Activated CD4-positive, alpha-beta T cell treated with anti-CD3 and anti-CD28 coated beads for 36 hours (primary cell): ENCODE results near the gene CENATAC. TPM values are rescaled to one million over a fixed set of nuclear protein-coding genes. Genes with fewer than 3 reads are reported as not detected.

ENCODE experiments used
- ATAC-seq: fragments of 200-7000 bp; cut with Tn5 transposase; one replicate; pipeline ENCODE4 v1.10.0; 2021; ENCODE audit warnings: mild to moderate bottlenecking, moderate library complexity
- CTCF ChIA-PET: fragments of 350-600 bp; sonication (Branson Sonifier 250); formaldehyde crosslinking; loops from one replicate; lab custom pipeline; 2021; ENCODE audit warnings: antibody characterized with exemption; lab: Charles Lee
- POLR2A ChIA-PET: fragments of 350-600 bp; sonication (Branson Sonifier 250); formaldehyde crosslinking; loops from one replicate; lab custom pipeline; 2021; ENCODE audit warnings: antibody characterized with exemption, inconsistent platforms; lab: Charles Lee
- DNase-seq: peaks from one replicate; pipeline ENCODE4 v3.0.0-alpha.2; 2020
- H3K27ac Mint-ChIP-seq: one replicate; pipeline ENCODE4 v1.8.0; 2021; ENCODE audit warnings: mixed read lengths
- H3K27me3 Mint-ChIP-seq: one replicate; pipeline ENCODE4 v1.8.0; 2021; ENCODE audit warnings: mixed read lengths
- H3K36me3 Mint-ChIP-seq: one replicate; pipeline ENCODE4 v1.8.0; 2021; ENCODE audit warnings: low read depth, mixed read lengths
- H3K4me1 Mint-ChIP-seq: one replicate; pipeline ENCODE4 v1.8.0; 2021; ENCODE audit warnings: mixed read lengths
- H3K4me3 Mint-ChIP-seq: one replicate; pipeline ENCODE4 v1.8.0; 2021; ENCODE audit warnings: mild to moderate bottlenecking, moderate library complexity, mixed read lengths
- H3K9me3 Mint-ChIP-seq: one replicate; pipeline ENCODE4 v1.8.0; 2021; ENCODE audit warnings: low read depth, mixed read lengths
- intact Hi-C, 2 experiments: fragments of 100-400 bp; cut with DNase I in 1 of 2; cut with micrococcal nuclease in 1 of 2; formaldehyde crosslinking; loops; one replicate each; pipeline versions ENCODE4 v1.14.2 to v1.15.1; 2022 to 2024; cut with DNase I, micrococcal nuclease
- total RNA-seq, 2 experiments: library from RNA; stranded (reverse); gene quantifications; one replicate each; pipeline ENCODE4 v1.2.3, GENCODE V29; 2021

The CENATAC gene
- total RNA-seq, 2 experiments from 2014 or later = 23.7 to 26.2 TPM

DNA sequence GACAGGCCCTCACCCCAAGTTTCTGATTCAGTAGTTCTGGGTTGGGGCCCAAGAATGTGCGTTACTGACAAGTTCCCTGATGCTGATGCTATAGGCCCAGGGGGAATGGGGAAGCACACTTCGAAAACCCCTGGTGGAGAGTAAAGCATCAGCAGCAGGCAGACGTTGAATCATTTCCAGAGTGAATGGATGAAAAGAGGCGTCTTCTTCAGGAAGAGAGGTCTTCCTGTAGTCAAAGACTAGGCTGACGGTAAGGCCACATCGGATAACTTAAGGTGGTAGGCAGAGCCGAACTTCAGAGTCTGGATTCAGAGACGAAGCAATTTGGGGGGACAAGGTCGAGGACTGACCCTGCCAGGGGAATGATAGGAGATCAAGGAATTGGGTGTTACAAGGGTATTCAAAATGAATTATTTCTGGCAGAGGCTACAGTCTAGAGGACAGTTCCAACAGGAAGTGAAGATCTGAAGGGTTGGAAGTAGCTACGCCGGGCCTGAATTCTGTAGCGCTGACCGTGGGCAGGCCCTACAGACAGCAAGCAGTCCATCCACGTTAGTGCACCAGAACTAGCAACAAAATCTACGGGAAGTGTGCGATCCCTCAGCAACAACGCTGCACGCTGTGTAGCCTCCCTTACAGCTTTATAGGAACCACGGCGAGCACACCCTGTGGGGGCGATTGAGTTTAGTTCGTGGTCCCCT lies 862 bp upstream of the CENATAC start:
- CTCF ChIA-PET = interaction anchor here (0.6 to 2.0 kb wide), 9 partner anchors 22 to 204 kb away, joined by 3 to 5 read pairs (median 4); partner anchors contain the start of gene HYOU1
- Mint-ChIP-seq H3K27me3 (no peaks in the 10 kb centered on the region), H3K9me3 (no peaks in the 10 kb centered on the region), H3K4me3 (peak overlapping the region; percentile 88), H3K36me3 (peaks cover 41% of the 10 kb centered on the region), H3K4me1 (peaks cover 32% of the 10 kb centered on the region), H3K27ac (peak overlapping the region; percentile 98)
- ATAC-seq = peak; percentile 62
- intact Hi-C loops = loop anchor here (1.0 to 5.0 kb wide), 5 partner anchors 67 to 425 kb away; partner anchors contain the start of genes ARCN1 (in 1 of the 2) and DDX6 (in 1 of the 2)
- peak; percentile 70 for DNase-seq
- POLR2A ChIA-PET = interaction anchor here (0.6 to 1.6 kb wide), 10 partner anchors 17 to 230 kb away, joined by 3 to 6 read pairs (median 4); partner anchors contain the start of genes CXCR5, DPAGT1, RPS25 and TRAPPC4

- intact Hi-C loops = loop anchor here (1.0 to 5.0 kb wide), 12 partner anchors 20 to 598 kb away; partner anchors contain the start of genes RPS25 (in 2 of the 2), SLC37A4 (in 2 of the 2), TRAPPC4 (in 2 of the 2) and ARCN1 (in 1 of the 2)
- Mint-ChIP-seq H3K27ac (peak overlapping the region; percentile 98), H3K4me3 (peak overlapping the region; percentile 88)
These were observed 415 bp downstream of the CENATAC start for GRCh38 chr11:118998388-118998717.

GRCh38 chr11:118998822-118999221 lies 884 bp downstream of the CENATAC start:
- H3K27me3 Mint-ChIP-seq = no peaks in the 10 kb centered on the region
- ATAC-seq (no peak), DNase-seq (no peak)
- ChIA-PET CTCF (interaction anchor here (0.7 to 1.7 kb wide), 3 partner anchors 17 to 398 kb away, joined by 3 to 4 read pairs (median 4); no protein-coding TSS in a partner anchor), POLR2A (no interaction called here)
- peaks cover 47% of the 10 kb centered on the region for H3K36me3 Mint-ChIP-seq
- H3K9me3 Mint-ChIP-seq = no peaks in the 10 kb centered on the region
- H3K4me1 Mint-ChIP-seq = peaks cover 33% of the 10 kb centered on the region
- peak overlapping the region; percentile 98 for H3K27ac Mint-ChIP-seq
- intact Hi-C loops = loop anchor here (1.0 to 5.0 kb wide), 12 partner anchors 19 to 598 kb away; partner anchors contain the start of genes RPS25 (in 2 of the 2), SLC37A4 (in 2 of the 2), TRAPPC4 (in 2 of the 2) and ARCN1 (in 1 of the 2)
- H3K4me3 Mint-ChIP-seq = peak overlapping the region; percentile 88

More at GRCh38 chr11:118998388-118998717, 415 bp downstream of the CENATAC start:
- ATAC-seq (peak; percentile 5), DNase-seq (no peak)
- H3K4me1 Mint-ChIP-seq = peaks cover 32% of the 10 kb centered on the region
- H3K27me3 Mint-ChIP-seq = no peaks in the 10 kb centered on the region
- ChIA-PET CTCF (interaction anchor here (0.7 to 1.7 kb wide), 4 partner anchors 97 to 397 kb away, joined by 3 to 4 read pairs (median 3); a partner anchor contains a TSS), POLR2A (interaction anchor here (1.0 to 1.6 kb wide), 5 partner anchors 16 to 206 kb away, joined by 3 to 6 read pairs (median 5); partner anchors contain the start of genes DPAGT1, RPS25 and TRAPPC4)
- H3K9me3 Mint-ChIP-seq = no peaks in the 10 kb centered on the region
- peaks cover 47% of the 10 kb centered on the region for H3K36me3 Mint-ChIP-seq

GRCh38 chr11:119000906-119001305 lies 3.0 kb downstream of the CENATAC start:
- POLR2A ChIA-PET = no interaction called here
- H3K27ac Mint-ChIP-seq = no peak overlapping the region
- no peak overlapping the region for H3K4me3 Mint-ChIP-seq
- ATAC-seq (no peak), DNase-seq (no peak)
- H3K4me1 Mint-ChIP-seq = peaks cover 38% of the 10 kb centered on the region
- no peaks in the 10 kb centered on the region for H3K9me3 Mint-ChIP-seq
- intact Hi-C loops = no loop called here
- peaks cover 54% of the 10 kb centered on the region for H3K36me3 Mint-ChIP-seq
- CTCF ChIA-PET = interaction anchor here (0.9 to 1.4 kb wide), 2 partner anchors 11 to 15 kb away, joined by 3 to 4 read pairs; no protein-coding TSS in a partner anchor
- no peaks in the 10 kb centered on the region for H3K27me3 Mint-ChIP-seq

DNA sequence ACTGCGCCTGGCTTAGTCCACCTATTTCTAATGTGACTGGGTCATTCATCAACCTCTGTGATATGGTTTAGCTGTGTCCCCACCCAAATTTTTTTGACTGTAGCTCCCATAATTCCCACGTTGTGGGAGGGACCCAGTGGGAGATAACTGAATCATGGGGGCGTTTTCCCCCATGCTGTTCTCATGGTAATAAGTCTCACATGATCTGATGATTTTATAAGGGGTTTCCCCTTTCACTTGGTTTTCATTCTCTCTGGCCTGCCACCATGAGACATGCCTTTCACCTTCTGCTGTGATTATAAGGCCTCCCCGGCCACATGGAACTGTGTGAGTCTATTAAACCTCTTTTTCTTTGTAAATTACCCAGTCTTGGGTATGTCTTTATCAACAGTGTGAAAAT lies 8.7 kb downstream of the CENATAC start:
- ATAC-seq (peak; percentile 75), DNase-seq (peak; percentile 21)
- H3K4me1 Mint-ChIP-seq = peaks cover 13% of the 10 kb centered on the region
- ChIA-PET POLR2A (no interaction called here), CTCF (no interaction called here)
- peaks cover 40% of the 10 kb centered on the region for H3K36me3 Mint-ChIP-seq
- no peaks in the 10 kb centered on the region for H3K27me3 Mint-ChIP-seq
- peak overlapping the region; percentile 21 for H3K27ac Mint-ChIP-seq
- H3K9me3 Mint-ChIP-seq = no peaks in the 10 kb centered on the region
- H3K4me3 Mint-ChIP-seq = no peak overlapping the region
- intact Hi-C loops = no loop called here

DNA sequence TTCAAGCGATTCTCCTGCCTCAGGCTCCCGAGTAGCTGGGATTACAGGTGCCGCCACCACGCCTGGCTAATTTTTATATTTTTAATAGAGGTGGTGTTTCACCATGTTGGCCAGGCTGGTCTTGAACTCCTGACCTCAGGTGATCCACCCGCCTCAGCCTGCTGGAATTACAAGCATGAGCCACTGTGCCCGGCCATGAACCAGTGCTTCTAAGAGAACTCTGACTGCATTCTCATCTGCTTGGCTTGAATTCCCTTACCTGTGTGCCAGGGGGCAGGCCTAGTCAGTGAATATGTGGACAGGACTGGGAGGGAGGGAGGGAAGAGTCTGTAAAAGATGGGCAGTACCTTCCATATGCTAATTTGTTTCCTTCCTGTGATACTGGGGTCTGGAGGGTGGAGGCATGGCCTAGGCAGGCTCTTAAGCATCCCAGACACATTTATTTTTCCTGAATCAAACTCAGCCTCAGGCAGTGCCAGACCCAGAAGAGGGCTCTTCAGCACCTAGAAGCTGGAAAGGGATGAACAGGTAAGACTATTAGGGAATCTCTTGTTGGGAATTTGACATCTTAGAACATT lies 13.6 kb downstream of the CENATAC start:
- Mint-ChIP-seq H3K36me3 (peaks cover 58% of the 10 kb centered on the region), H3K9me3 (no peaks in the 10 kb centered on the region), H3K27me3 (no peaks in the 10 kb centered on the region), H3K4me3 (no peak overlapping the region), H3K4me1 (peaks cover 31% of the 10 kb centered on the region), H3K27ac (no peak overlapping the region)
- POLR2A ChIA-PET = no interaction called here
- DNase-seq = no peak
- intact Hi-C loops = no loop called here
- CTCF ChIA-PET = interaction anchor here (0.6 to 0.8 kb wide), 2 partner anchors 11 to 104 kb away, joined by 3 to 4 read pairs; no protein-coding TSS in a partner anchor
- no peak for ATAC-seq

DNA sequence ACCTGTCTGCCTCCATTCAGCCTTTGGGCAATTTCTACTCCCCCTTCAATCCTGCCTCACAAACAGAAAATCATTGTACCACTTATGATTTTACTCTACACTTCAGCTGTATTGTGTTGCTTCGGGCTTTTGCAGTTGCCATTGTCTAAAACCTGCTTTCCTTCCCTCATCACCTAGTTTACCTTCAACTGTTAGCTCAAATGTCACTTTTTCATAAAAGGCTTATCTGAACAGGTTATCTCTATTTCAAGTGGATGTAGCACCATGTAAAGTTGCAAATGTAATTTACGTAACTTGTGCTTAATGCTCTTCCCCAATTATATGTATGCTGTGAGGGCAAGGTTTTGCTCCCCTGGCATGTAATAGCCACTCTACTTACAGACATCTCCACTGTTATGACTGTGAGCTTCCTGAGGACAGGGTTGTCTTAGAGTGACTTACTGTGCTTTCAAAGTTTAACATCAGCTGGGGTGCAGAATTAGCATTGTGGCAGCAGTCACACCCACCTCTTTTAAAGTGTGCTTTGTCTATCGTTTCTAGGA lies 14.8 kb downstream of the CENATAC start:
- H3K4me3 Mint-ChIP-seq = no peak overlapping the region
- CTCF ChIA-PET = interaction anchor here (0.8 kb wide), 1 partner anchor 12 kb away, joined by 3 read pairs; no protein-coding TSS in a partner anchor
- H3K4me1 Mint-ChIP-seq = peaks cover 30% of the 10 kb centered on the region
- peak overlapping the region; percentile 39 for H3K27ac Mint-ChIP-seq
- ATAC-seq (no peak), DNase-seq (no peak)
- no peaks in the 10 kb centered on the region for H3K27me3 Mint-ChIP-seq
- no peaks in the 10 kb centered on the region for H3K9me3 Mint-ChIP-seq
- peaks cover 63% of the 10 kb centered on the region for H3K36me3 Mint-ChIP-seq
- intact Hi-C loops = no loop called here
- POLR2A ChIA-PET = no interaction called here

- Mint-ChIP-seq H3K27ac (peak overlapping the region; percentile 51), H3K36me3 (peaks cover 71% of the 10 kb centered on the region), H3K9me3 (no peaks in the 10 kb centered on the region), H3K27me3 (no peaks in the 10 kb centered on the region), H3K4me1 (peaks cover 30% of the 10 kb centered on the region), H3K4me3 (no peak overlapping the region)
- CTCF ChIA-PET = interaction anchor here (0.5 to 1.3 kb wide), 2 partner anchors 18 to 816 kb away, joined by 3 read pairs; no protein-coding TSS in a partner anchor
- POLR2A ChIA-PET = interaction anchor here (0.6 to 1.3 kb wide), 4 partner anchors 10 to 694 kb away, joined by 3 to 4 read pairs (median 3); partner anchors contain the start of gene CENATAC
- ATAC-seq = no peak
- intact Hi-C loops = no loop called here
- DNase-seq = no peak
These were observed 16.4 kb downstream of the CENATAC start for GRCh38 chr11:119014209-119014924.

GRCh38 chr11:119015054-119015611 lies 17.2 kb downstream of the CENATAC start:
- Mint-ChIP-seq H3K9me3 (no peaks in the 10 kb centered on the region), H3K27me3 (no peaks in the 10 kb centered on the region), H3K27ac (peak overlapping the region; percentile 99), H3K4me3 (peak overlapping the region; percentile 99), H3K4me1 (peaks cover 36% of the 10 kb centered on the region), H3K36me3 (peaks cover 77% of the 10 kb centered on the region)
- ChIA-PET CTCF (interaction anchor here (0.7 to 1.3 kb wide), 4 partner anchors 15 to 325 kb away, joined by 3 to 5 read pairs (median 4); no protein-coding TSS in a partner anchor), POLR2A (interaction anchor here (0.6 to 1.5 kb wide), 2 partner anchors 18 to 205 kb away, joined by 3 to 6 read pairs; partner anchors contain the start of gene CENATAC)
- intact Hi-C loops = loop anchor here in 1 of 2 experiments (5.0 kb wide), 1 partner anchor 88 kb away; the partner anchor contains the start of gene BCL9L
- DNase-seq (no peak), ATAC-seq (no peak)
